G401 (cell line): ENCODE results near the gene GNL3. TPM values are rescaled to one million over a fixed set of nuclear protein-coding genes. Genes with fewer than 3 reads are reported as not detected.
"Not testable (repeated sequence)": the region's sequence is repeated elsewhere in the genome, so short reads cannot be mapped to it uniquely, and the experiment has no call there.

Source experiments
- DNase-seq: peaks from one replicate; pipeline ENCODE4 v3.0.0-alpha.2; 2015; ENCODE audit warnings: low spot score
- in situ Hi-C: cut with HindIII; loops from 2 replicates; pipeline ENCODE4 v1.10.0; 2016; ENCODE audit warnings: low sequenced_read_pairs, mixed read lengths
- total RNA-seq: library from RNA; depleted of rRNA; stranded (reverse); fragments of >200 nt; shearing (Covaris generic); gene quantifications from 2 replicates; pipeline ENCODE4 v1.2.3, GENCODE V29; 2014; rRNA removed

The GNL3 gene, protein sequence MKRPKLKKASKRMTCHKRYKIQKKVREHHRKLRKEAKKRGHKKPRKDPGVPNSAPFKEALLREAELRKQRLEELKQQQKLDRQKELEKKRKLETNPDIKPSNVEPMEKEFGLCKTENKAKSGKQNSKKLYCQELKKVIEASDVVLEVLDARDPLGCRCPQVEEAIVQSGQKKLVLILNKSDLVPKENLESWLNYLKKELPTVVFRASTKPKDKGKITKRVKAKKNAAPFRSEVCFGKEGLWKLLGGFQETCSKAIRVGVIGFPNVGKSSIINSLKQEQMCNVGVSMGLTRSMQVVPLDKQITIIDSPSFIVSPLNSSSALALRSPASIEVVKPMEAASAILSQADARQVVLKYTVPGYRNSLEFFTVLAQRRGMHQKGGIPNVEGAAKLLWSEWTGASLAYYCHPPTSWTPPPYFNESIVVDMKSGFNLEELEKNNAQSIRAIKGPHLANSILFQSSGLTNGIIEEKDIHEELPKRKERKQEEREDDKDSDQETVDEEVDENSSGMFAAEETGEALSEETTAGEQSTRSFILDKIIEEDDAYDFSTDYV
- 127 and 216 TPM in 2 replicates for total RNA-seq

DNA sequence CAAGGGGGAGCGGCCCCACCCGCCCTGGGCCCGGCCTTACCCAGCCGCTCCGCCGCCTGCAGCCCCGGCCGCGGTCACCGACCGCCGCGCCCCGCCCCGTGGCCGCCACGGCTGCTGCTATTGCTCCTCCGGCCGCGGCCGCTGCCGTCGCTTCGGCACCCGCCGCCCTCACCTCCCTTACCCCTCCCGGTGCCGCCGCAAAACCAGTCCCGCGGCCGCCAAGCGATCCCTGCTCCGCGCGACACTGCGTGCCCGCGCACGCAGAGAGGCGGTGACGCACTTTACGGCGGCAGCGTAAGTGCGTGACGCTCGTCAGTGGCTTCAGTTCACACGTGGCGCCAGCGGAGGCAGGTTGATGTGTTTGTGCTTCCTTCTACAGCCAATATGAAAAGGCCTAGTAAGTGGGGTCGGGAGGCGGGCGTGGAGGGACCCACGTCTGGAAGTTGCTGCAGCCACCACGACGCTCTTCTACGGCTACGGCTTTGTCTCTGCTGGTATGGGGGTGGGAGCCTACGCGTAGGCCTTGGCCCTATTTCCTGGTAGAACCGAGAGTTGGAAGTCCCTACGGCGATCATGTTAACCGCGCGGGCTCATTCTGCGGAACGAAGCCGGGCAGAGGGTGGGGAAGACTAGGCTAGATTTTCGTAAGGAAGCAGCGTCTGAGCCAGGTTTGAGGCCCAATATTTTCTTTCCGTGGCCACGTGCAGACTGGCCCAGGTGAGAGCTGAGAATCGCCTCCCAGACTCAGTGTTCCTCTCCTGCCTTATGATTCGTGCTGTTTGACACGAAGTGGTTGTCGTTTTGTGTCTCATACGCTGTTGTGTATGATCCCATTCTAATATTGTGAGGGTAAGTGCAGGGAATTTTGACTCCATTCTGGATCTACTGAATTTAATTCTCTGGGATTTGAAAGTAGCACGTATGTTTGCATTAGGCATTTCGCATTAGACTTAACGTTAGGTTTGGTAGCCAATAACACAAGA lies at the start of gene GNL3, which contains the start of gene PBRM1:
GNL3 (plus strand) TSS at position 324 of the 983 bp plus-strand sequence; CDS start at position 385, 61 bp downstream.
PBRM1 (minus strand) TSS at position 205 of the 983 bp plus-strand sequence.
- DNase-seq, result peak; percentile 95
- in situ Hi-C loops, result no loop called here

GRCh38 chr3:52636673-52637072 lies 49.2 kb upstream of the GNL3 start:
- in situ Hi-C loops, result no loop called here
- no peak for DNase-seq

- in situ Hi-C loops, result loop anchor here (10.0 kb wide), 1 partner anchor 161 kb away; no protein-coding TSS in a partner anchor
- no peak for DNase-seq
These were observed 40.3 kb upstream of the GNL3 start for GRCh38 chr3:52645549-52645948.

DNA sequence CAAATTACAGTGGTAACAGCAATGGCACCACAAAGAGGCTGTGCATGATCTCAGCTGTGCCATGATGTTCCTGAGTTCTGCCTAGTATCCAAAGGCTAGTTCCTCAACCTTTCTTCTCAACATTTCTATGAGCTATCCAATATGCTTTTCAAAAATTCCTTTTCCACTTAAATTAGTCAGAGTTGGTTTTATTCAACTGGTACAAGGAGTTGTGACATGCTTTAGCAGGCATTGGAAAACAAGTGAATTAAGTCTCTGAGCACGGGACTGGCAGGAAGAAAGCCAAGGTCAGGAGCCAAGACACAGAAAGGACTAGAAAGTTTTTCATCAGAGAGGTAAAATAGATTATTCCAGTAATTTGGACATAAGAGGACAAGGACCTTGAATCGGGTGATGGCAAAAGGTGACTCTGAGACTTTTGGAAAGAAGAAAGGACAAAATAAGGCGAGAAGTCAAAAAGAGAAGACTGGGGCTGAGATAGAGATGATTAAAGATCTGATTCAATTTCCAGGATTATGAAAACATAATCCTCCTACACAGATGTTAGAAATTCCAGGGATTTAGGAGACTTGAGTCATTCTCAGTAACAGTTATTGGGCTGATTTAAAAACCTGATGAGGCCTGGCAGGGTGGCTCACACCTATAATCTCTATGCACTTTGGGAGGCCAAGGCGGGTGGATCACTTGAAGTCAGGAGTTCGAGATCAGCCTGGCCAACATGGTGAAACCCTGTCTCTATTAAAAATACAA lies 36.2 kb upstream of the GNL3 start:
- DNase-seq, result no peak
- in situ Hi-C loops, result loop anchor here (10.0 kb wide), 1 partner anchor 165 kb away; no protein-coding TSS in a partner anchor

GRCh38 chr3:52650439-52650838 lies 35.4 kb upstream of the GNL3 start:
- no peak for DNase-seq
- in situ Hi-C loops, result no loop called here

DNA sequence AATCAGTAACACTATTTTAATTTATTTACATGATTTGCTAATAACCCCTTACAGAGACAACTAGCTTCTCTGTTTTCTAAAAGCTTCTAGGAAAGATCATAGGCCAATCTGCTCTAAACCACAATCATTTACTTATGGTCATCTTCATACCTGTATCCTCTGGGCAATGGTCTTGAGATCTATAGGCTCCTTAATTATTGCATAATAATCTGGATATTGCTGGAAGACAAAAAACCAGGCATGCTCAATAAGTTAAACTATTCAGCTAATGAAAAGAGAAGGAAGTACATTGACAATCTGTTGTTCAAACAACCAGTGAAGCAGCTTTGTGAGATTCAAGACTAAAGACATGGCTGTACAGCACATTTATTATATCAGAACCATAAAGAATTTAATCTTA lies 34.2 kb upstream of the GNL3 start:
- in situ Hi-C loops, result no loop called here
- DNase-seq, result no peak

- in situ Hi-C loops, result no loop called here
- DNase-seq, result no peak
These were observed 29.9 kb upstream of the GNL3 start for GRCh38 chr3:52655895-52656294.

DNA sequence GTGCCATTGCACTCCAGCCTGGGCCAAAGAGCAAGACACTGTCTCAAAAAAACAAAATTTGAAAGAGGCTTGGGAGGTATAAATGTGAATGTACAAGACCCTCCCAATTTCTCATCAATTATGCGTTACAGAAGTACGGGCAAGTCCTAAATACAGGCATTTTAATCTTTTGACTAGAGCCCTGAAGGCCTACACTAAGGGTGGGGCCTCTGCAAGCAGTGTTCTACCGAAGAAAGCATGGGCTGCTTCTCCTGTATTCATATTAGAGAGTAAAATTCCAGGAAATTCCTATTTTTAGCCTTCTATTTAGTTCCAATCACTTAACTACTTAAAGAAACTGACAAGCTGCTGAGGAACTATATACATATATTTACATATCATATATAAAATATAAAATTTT lies 25.8 kb upstream of the GNL3 start:
- in situ Hi-C loops, result no loop called here
- DNase-seq, result no peak

GRCh38 chr3:52663098-52663497 lies 22.7 kb upstream of the GNL3 start:
- DNase-seq, result no peak
- in situ Hi-C loops, result no loop called here

DNA sequence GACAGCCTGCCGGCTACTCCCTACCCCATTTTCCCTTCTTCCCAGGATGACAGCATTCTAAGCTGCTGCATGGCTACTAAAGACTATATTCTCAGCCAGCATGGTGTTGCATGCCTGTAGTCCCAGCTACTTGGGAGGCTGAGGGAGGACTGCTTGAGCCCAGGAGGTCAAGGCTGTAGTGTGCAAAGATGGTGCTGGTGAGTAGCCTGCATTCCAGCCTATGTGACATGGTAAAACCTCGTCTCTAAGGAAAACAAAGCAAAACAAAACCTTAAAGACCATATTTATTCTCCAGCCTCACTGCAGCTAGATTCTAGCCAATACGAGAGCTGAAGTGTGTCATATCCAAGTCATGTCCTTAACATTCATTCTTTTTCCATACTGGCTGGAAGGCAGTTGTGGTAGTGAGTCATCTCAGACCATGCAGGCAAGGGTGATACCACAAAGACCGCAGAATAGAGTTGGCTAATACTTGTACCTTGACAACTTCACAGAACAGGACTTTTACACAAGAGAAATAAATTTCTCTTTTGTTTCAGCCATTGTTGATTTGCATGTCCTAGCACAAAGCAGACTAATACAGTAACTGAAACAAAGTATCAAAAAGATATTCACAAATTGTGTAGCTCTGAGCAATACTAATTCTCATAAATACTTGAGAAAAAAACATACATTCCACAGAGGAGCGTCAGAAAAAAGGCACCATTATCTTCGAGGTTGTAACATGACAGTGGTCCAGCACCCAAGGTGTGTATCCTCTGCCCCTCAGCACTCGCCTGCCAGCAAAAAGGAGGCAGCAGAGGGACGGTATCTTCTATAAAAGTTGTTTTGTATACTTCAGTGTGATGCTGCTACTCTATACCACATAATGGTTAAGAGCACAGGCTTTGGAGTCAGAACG lies 15.0 kb upstream of the GNL3 start:
- in situ Hi-C loops, result no loop called here
- DNase-seq, result no peak

- no peak for DNase-seq
- in situ Hi-C loops, result no loop called here
These were observed 14.2 kb upstream of the GNL3 start for GRCh38 chr3:52671676-52672075.

GRCh38 chr3:52676201-52676600 lies 9.6 kb upstream of the GNL3 start:
- in situ Hi-C loops, DNase-seq: not testable (repeated sequence)

DNA sequence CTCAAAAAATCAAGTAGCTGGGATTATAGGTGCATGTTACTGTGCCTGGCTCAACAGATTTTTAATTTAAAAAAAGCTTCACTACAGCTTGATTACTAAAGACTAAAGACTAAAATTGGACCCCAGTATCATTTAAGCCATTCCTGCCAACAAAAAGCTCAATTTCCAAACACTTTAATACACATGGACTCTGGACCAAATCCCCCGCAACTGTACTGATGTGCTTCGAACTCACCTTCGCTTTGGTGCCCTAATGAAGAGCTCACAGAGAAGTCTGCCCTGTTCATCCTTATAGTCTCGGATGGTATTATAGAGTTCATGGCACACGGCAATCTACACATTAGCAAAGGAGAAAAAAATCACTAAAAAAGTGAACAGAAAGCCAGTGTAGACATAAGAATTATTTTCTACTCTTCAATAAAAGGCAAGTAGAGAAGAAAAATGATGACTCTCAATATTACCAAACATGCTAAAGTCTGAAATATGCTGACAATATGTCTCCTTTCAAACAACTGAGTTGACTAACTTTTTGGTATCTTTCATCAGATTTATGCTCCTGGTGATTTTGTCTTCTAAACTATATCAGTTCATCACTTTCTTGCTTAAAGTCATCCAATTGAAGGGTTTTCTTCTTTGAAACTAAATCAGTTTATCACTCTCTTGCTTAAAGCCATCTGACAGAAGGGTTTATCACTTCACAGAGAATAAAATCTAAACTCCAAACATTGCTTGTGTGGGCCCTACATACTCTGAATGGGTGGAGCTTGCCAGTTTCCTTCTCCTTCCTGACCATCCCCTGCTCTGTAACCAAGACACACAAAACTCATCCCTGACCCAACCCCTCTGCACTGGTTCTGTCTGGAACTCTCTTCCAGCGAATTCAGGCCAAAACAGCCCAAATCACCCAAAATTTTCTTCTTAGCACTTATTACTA lies 7.3 kb upstream of the GNL3 start:
- no peak for DNase-seq
- in situ Hi-C loops, result no loop called here

DNA sequence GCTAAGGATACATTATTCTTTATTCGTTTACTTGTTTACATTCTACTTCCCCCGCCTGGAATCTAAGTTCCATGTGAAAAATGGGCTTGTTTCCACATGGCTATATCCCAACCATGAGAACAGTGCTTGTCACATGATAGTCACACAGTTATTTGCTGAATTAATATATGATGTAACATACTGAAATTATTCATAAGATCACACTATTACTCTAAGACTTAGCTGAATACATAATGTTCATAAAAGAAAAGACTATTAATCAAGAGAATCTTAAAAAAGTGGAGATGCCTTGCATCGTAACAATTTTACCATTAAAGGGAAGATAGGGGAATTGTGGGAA lies 6.7 kb upstream of the GNL3 start:
- in situ Hi-C loops, result no loop called here
- DNase-seq, result no peak

DNA sequence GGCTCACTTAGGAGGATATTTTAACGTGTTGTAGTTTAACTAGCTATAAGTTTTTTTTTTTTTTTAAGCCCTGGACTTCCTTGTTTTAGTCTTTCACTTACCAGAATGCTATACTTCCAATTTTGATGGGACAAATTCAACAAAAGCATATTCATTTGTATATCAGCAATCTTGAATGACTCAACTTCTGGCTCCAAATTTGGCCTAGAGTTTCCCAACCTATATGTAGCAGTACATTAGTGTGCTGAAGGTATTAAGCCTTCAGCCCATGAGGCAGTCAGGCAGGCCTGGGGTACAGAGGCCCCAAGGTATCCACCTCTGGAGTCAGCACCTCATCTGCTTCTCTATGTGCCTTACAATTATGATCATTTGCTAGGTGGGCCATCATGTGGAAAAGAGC lies 6.0 kb upstream of the GNL3 start:
- in situ Hi-C loops, result no loop called here
- DNase-seq, result no peak

DNA sequence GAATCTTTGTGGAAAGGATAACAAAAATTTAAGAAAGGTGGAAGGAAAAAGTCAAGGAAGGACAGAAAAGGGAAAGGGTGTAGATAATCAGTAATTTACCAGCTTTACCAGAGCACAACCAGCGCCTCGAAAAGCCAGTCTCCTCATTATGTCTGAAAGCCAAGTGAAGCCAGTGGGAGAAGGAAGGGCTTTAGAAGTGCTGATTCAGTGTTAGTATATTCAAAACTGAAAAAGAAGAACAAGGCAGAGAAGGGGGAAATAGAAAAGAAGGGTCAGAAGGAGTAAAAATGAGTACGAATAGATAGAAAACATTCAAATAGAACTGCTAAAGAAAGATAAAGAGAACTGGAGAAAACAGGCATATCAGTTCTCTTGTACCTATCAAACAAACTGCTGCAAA lies 4.2 kb upstream of the GNL3 start:
- DNase-seq, result no peak
- in situ Hi-C loops, result no loop called here

- in situ Hi-C loops, result no loop called here
- DNase-seq, result peak; percentile 29
These were observed 3.8 kb upstream of the GNL3 start for GRCh38 chr3:52682016-52682415.
